Subcutaneous abdominal adipose tissue (tissue), 5 donors: ENCODE results near the gene TMBIM6.

Source experiments
- H3K27ac ChIP-seq: one replicate; pipeline ENCODE4 v1.7.0; 2013; ENCODE audit warnings: low read depth, mild to moderate bottlenecking, inconsistent platforms, low read length, moderate library complexity
- H3K27me3 ChIP-seq, 5 donors: one replicate each; pipeline ENCODE4 v1.7.0; 2013; ENCODE audit warnings: low read length in 5 of 5, inconsistent platforms in 1 of 5; ENCODE audit not compliant: control insufficient read depth in 5 of 5, insufficient read depth in 4 of 5
- H3K36me3 ChIP-seq, 5 donors: one replicate each; pipeline ENCODE4 v1.7.0; 2013; ENCODE audit warnings: low read length in 5 of 5; ENCODE audit not compliant: control insufficient read depth in 5 of 5, insufficient read depth in 5 of 5
- H3K4me1 ChIP-seq, 5 donors: one replicate each; pipeline ENCODE4 v1.7.0; 2013; ENCODE audit warnings: low read length in 5 of 5, mild to moderate bottlenecking in 3 of 5, moderate library complexity in 1 of 5; ENCODE audit not compliant: control insufficient read depth in 5 of 5, insufficient read depth in 5 of 5
- H3K4me3 ChIP-seq, 5 donors: one replicate each; pipeline ENCODE4 v1.7.0; 2013; ENCODE audit warnings: low read length in 5 of 5, low read depth in 1 of 5
- H3K9ac ChIP-seq, 5 donors: one replicate each; pipeline ENCODE4 v1.7.0; 2013; ENCODE audit warnings: low read length in 5 of 5, mild to moderate bottlenecking in 4 of 5, moderate library complexity in 3 of 5
- H3K9me3 ChIP-seq, 5 donors: one replicate each; pipeline ENCODE4 v1.7.0; 2013; ENCODE audit warnings: low read length in 5 of 5; ENCODE audit not compliant: control insufficient read depth in 5 of 5
- donor health status: healthy.
- donor health status: healthy.
- donor health status: healthy.
- donor health status: healthy.
- donor health status: healthy.

TMBIM6 gene

GRCh38 chr12:49804821-49805220 lies 63.5 kb downstream of the TMBIM6 start:
- Histone ChIP-seq H3K27me3 (no peaks in the 10 kb centered on the region), H3K9ac (no peak overlapping the region), H3K4me3 (no peak overlapping the region), H3K4me1 (peaks cover 12 to 68% (median 62%) of the 10 kb centered on the region in 5 donors), H3K27ac (no peak overlapping the region), H3K9me3 (no peaks in the 10 kb centered on the region), H3K36me3 (peaks cover 0 to 61% (median 51%) of the 10 kb centered on the region in 5 donors)

GRCh38 chr12:49805409-49805808 lies 64.1 kb downstream of the TMBIM6 start:
- H3K4me1 ChIP-seq, result peaks cover 11 to 69% (median 61%) of the 10 kb centered on the region in 5 donors
- no peak overlapping the region for H3K27ac ChIP-seq
- peaks cover 0 to 56% (median 50%) of the 10 kb centered on the region in 5 donors for H3K36me3 ChIP-seq

GRCh38 chr12:49806321-49806813 lies 65.0 kb downstream of the TMBIM6 start:
- Histone ChIP-seq H3K9ac (peak overlapping the region in 2 of 5 donors; percentile 28 to 50), H3K27me3 (no peaks in the 10 kb centered on the region), H3K4me3 (no peak overlapping the region), H3K36me3 (peaks cover 0 to 47% (median 43%) of the 10 kb centered on the region in 5 donors), H3K27ac (peak overlapping the region; percentile 54), H3K9me3 (no peaks in the 10 kb centered on the region), H3K4me1 (peaks cover 5 to 65% (median 57%) of the 10 kb centered on the region in 5 donors)

More at GRCh38 chr12:49805409-49805808, 64.1 kb downstream of the TMBIM6 start:
- Histone ChIP-seq H3K9ac (no peak overlapping the region), H3K27me3 (no peaks in the 10 kb centered on the region), H3K4me3 (no peak overlapping the region), H3K9me3 (no peaks in the 10 kb centered on the region)

GRCh38 chr12:49806877-49807276 lies 65.5 kb downstream of the TMBIM6 start:
- no peaks in the 10 kb centered on the region for H3K9me3 ChIP-seq
- peak overlapping the region; percentile 54 for H3K27ac ChIP-seq

GRCh38 chr12:49807991-49808580 lies 66.7 kb downstream of the TMBIM6 start:
- Histone ChIP-seq H3K4me1 (peaks cover 5 to 59% (median 51%) of the 10 kb centered on the region in 5 donors), H3K27ac (peak overlapping the region; percentile 76), H3K9me3 (no peaks in the 10 kb centered on the region), H3K4me3 (no peak overlapping the region), H3K36me3 (peaks cover 0 to 33% (median 32%) of the 10 kb centered on the region in 5 donors), H3K27me3 (no peaks in the 10 kb centered on the region), H3K9ac (peak overlapping the region in 3 of 5 donors; percentile 28 to 72 (median 64))

More at GRCh38 chr12:49806877-49807276, 65.5 kb downstream of the TMBIM6 start:
- Histone ChIP-seq H3K27me3 (no peaks in the 10 kb centered on the region), H3K4me3 (no peak overlapping the region), H3K9ac (peak overlapping the region in 2 of 5 donors; percentile 28 to 50), H3K4me1 (peaks cover 5 to 60% (median 52%) of the 10 kb centered on the region in 5 donors), H3K36me3 (peaks cover 0 to 42% (median 38%) of the 10 kb centered on the region in 5 donors)

GRCh38 chr12:49808686-49809380 lies 67.5 kb downstream of the TMBIM6 start:
- peak overlapping the region in 4 of 5 donors; percentile 40 to 72 (median 55) for H3K9ac ChIP-seq
- H3K36me3 ChIP-seq, result peaks cover 0 to 26% (median 24%) of the 10 kb centered on the region in 5 donors
- peak overlapping the region in 3 of 5 donors; percentile 27 to 42 (median 30) for H3K4me3 ChIP-seq
- H3K27ac ChIP-seq, result peak overlapping the region; percentile 76
- no peaks in the 10 kb centered on the region for H3K27me3 ChIP-seq
- H3K4me1 ChIP-seq, result peaks cover 5 to 55% (median 47%) of the 10 kb centered on the region in 5 donors
- H3K9me3 ChIP-seq, result no peaks in the 10 kb centered on the region

- peak overlapping the region in 2 of 5 donors; percentile 31 to 42 for H3K4me3 ChIP-seq
- no peaks in the 10 kb centered on the region for H3K27me3 ChIP-seq
- peaks cover 5 to 52% (median 46%) of the 10 kb centered on the region in 5 donors for H3K4me1 ChIP-seq
- H3K9me3 ChIP-seq, result no peaks in the 10 kb centered on the region
- peaks cover 0 to 21% (median 19%) of the 10 kb centered on the region in 5 donors for H3K36me3 ChIP-seq
- H3K9ac ChIP-seq, result peak overlapping the region; percentile 28 to 72 (median 46)
- H3K27ac ChIP-seq, result peak overlapping the region; percentile 76
These were observed 68.1 kb downstream of the TMBIM6 start for GRCh38 chr12:49809381-49809905.

- H3K9me3 ChIP-seq, result no peaks in the 10 kb centered on the region
- peak overlapping the region in 4 of 5 donors; percentile 28 to 72 (median 55) for H3K9ac ChIP-seq
- peak overlapping the region in 2 of 5 donors; percentile 22 to 31 for H3K4me3 ChIP-seq
- no peaks in the 10 kb centered on the region for H3K27me3 ChIP-seq
- H3K36me3 ChIP-seq, result peaks cover 0 to 20% (median 14%) of the 10 kb centered on the region in 5 donors
- H3K4me1 ChIP-seq, result peaks cover 5 to 52% (median 46%) of the 10 kb centered on the region in 5 donors
- peak overlapping the region; percentile 76 for H3K27ac ChIP-seq
These were observed 68.6 kb downstream of the TMBIM6 start for GRCh38 chr12:49809906-49810389.

- peaks cover 5 to 52% (median 44%) of the 10 kb centered on the region in 5 donors for H3K4me1 ChIP-seq
- no peaks in the 10 kb centered on the region for H3K9me3 ChIP-seq
- H3K27me3 ChIP-seq, result no peaks in the 10 kb centered on the region
- H3K27ac ChIP-seq, result no peak overlapping the region
- no peak overlapping the region for H3K9ac ChIP-seq
- H3K4me3 ChIP-seq, result no peak overlapping the region
- peaks cover 0 to 13% (median 9%) of the 10 kb centered on the region in 5 donors for H3K36me3 ChIP-seq
These were observed 69.8 kb downstream of the TMBIM6 start for GRCh38 chr12:49811136-49811535.
